GM18858 (cell line): ENCODE measurements around the gene TTN.
"Not testable (repeated sequence)": the region's sequence is repeated elsewhere in the genome, so short reads cannot be mapped to it uniquely, and the experiment has no call there.

ENCODE experiments used
- ATAC-seq: cut with Tn5 transposase; IDR thresholded peaks from one replicate; pipeline ENCODE4 v1.9.1; 2021; ENCODE audit not compliant: unreplicated experiment

TTN gene

GRCh38 chr2:178542569-178542968, 264.7 kb downstream of the TTN start:
- ATAC-seq, result no peak

GRCh38 chr2:178542161-178542560, 265.1 kb downstream of the TTN start:
- no peak for ATAC-seq

GRCh38 chr2:178536037-178536436, 271.2 kb downstream of the TTN start:
- ATAC-seq, result no peak

- ATAC-seq, result no peak
These were observed 276.1 kb downstream of the TTN start for GRCh38 chr2:178531168-178531567.

GRCh38 chr2:178530625-178531142, 276.5 kb downstream of the TTN start:
- ATAC-seq, result peak; percentile 95

- no peak for ATAC-seq
These were observed 277.1 kb downstream of the TTN start for GRCh38 chr2:178530131-178530530.

- ATAC-seq, result no peak
These were observed 278.0 kb downstream of the TTN start for GRCh38 chr2:178529194-178529593.

- ATAC-seq, result no peak
These were observed 278.6 kb downstream of the TTN start for GRCh38 chr2:178528647-178529046.

- no peak for ATAC-seq
These were observed 279.6 kb downstream of the TTN start for GRCh38 chr2:178527592-178527991.

GRCh38 chr2:178526256-178526655, 281.0 kb downstream of the TTN start:
- ATAC-seq, result no peak

GRCh38 chr2:178525460-178525859, 281.8 kb downstream of the TTN start:
- not testable (repeated sequence) for ATAC-seq

GRCh38 chr2:178525010-178525409, 282.2 kb downstream of the TTN start:
- not testable (repeated sequence) for ATAC-seq

GRCh38 chr2:178523596-178524134, 283.6 kb downstream of the TTN start:
- ATAC-seq, result no peak

GRCh38 chr2:178522950-178523595, 284.1 kb downstream of the TTN start:
- ATAC-seq, result peak; percentile 81

GRCh38 chr2:178521304-178522150, 285.7 kb downstream of the TTN start:
- no peak for ATAC-seq

- ATAC-seq, result no peak
These were observed 289.7 kb downstream of the TTN start for GRCh38 chr2:178517496-178517895.

GRCh38 chr2:178514664-178515063, 292.6 kb downstream of the TTN start:
- peak; percentile 71 for ATAC-seq

- ATAC-seq, result no peak
These were observed 293.3 kb downstream of the TTN start for GRCh38 chr2:178513876-178514275.

- ATAC-seq, result no peak
These were observed 294.7 kb downstream of the TTN start for GRCh38 chr2:178512484-178512883.

GRCh38 chr2:178510384-178510783, 296.8 kb downstream of the TTN start:
- no peak for ATAC-seq

GRCh38 chr2:178508646-178509045, 298.6 kb downstream of the TTN start:
- no peak for ATAC-seq

- no peak for ATAC-seq
These were observed 300.3 kb downstream of the TTN start for GRCh38 chr2:178506949-178507348.
